HCT116 (cell line): ENCODE results near the gene KIF26A. TPM values are rescaled to one million over a fixed set of nuclear protein-coding genes. Genes with fewer than 3 reads are reported as not detected.

Experiments used
- ATAC-seq: fragments of 200-7000 bp; cut with Tn5 transposase; 2 replicates; pipeline ENCODE4 v1.9.1; 2020; ENCODE audit warnings: mild to moderate bottlenecking, moderate library complexity
- BruUV-seq: library from RNA; stranded (reverse); fragments of 400-500 nt; replicated peaks from 2 replicates; lab custom pipeline; 2021; lab: Mats Ljungman, UMichigan
- CTCF ChIA-PET: fragments of 300-600 bp; sonication (Branson Sonifier 250); formaldehyde crosslinking; loops from one replicate; lab custom pipeline; 2021; ENCODE audit warnings: antibody characterized with exemption; lab: Charles Lee
- POLR2A ChIA-PET: fragments of 300-600, 350-600 bp; sonication (Branson Sonifier 250); formaldehyde crosslinking; loops from one replicate; lab custom pipeline; 2021; ENCODE audit warnings: antibody characterized with exemption; lab: Charles Lee
- RAD21 ChIA-PET, 2 experiments: fragments of 300-600 bp; sonication (Branson Sonifier 250); formaldehyde crosslinking; loops; one replicate each; lab custom pipeline; 2023; ENCODE audit warnings: low total read pairs in 2 of 2; ENCODE audit not compliant: uncharacterized antibody in 2 of 2, unreplicated experiment in 2 of 2, low non-redundant PET in 1 of 2; lab: Charles Lee
- DNase-seq: peaks from one replicate; pipeline ENCODE4 v3.0.0-alpha.2; 2010; ENCODE audit warnings: low read depth, low spot score
- H2AFZ ChIP-seq: fragments of 200-600 bp; shearing (Covaris generic), sonication (generic); 2 replicates; pipeline ENCODE4 v1.6.1; 2017; ENCODE audit warnings: low read depth, mixed run types, mixed read lengths, antibody characterized with exemption, low read length; ENCODE audit not compliant: poor library complexity, severe bottlenecking
- H3K27ac ChIP-seq: 2 replicates; pipeline ENCODE4 v1.5.1; 2012; ENCODE audit warnings: low read depth, low read length
- H3K27me3 ChIP-seq: fragments of 200-600 bp; sonication (generic); 2 replicates; pipeline ENCODE4 v1.6.1; 2016; ENCODE audit warnings: mixed run types, low read length, mixed read lengths; ENCODE audit not compliant: insufficient read depth
- H3K36me3 ChIP-seq, 2 experiments: fragments of 200-500 bp in 1 of 2; fragments of 200-600 bp in 1 of 2; sonication (Bioruptor generic) in 1 of 2; sonication (generic) in 1 of 2; 2 replicates each; pipeline versions ENCODE4 v1.5.1 to v1.6.1; 2014 to 2016; ENCODE audit warnings: low read length in 2 of 2, inconsistent platforms in 1 of 2, mixed read lengths in 1 of 2, mixed run types in 1 of 2; ENCODE audit not compliant: insufficient read depth in 2 of 2, control insufficient read depth in 1 of 2
- H3K4me1 ChIP-seq, 2 experiments: fragments of 200-600 bp in 1 of 2; sonication (generic) in 1 of 2; 2 replicates each; pipeline versions ENCODE4 v1.5.1 to v1.6.1; 2012 to 2017; ENCODE audit warnings: low read length in 2 of 2, inconsistent platforms in 1 of 2, mild to moderate bottlenecking in 1 of 2, mixed read lengths in 1 of 2, mixed run types in 1 of 2, moderate library complexity in 1 of 2; ENCODE audit not compliant: insufficient read depth in 2 of 2, control insufficient read depth in 1 of 2
- H3K4me2 ChIP-seq: fragments of 200-600 bp; sonication (generic); 2 replicates; pipeline ENCODE4 v1.6.1; 2017; ENCODE audit warnings: mixed run types, low read length, mixed read lengths
- H3K4me3 ChIP-seq, 2 experiments: fragments of 200-600 bp in 1 of 2; sonication (generic) in 1 of 2; replicated peaks in 1 of 2; 2 replicates each; pipeline ENCODE4 v1.5.1; 2011 to 2016; ENCODE audit warnings: low read length in 2 of 2, control low read depth in 1 of 2, low read depth in 1 of 2, mild to moderate bottlenecking in 1 of 2, mixed read lengths in 1 of 2, mixed run types in 1 of 2
- H3K79me2 ChIP-seq: fragments of 200-600 bp; sonication (generic); 2 replicates; pipeline ENCODE4 v1.6.1; 2017; ENCODE audit warnings: mild to moderate bottlenecking, mixed run types, low read length, moderate library complexity, mixed read lengths; ENCODE audit not compliant: insufficient read depth
- H3K9ac ChIP-seq: fragments of 200-600 bp; sonication (generic); 2 replicates; pipeline ENCODE4 v1.6.1; 2016; ENCODE audit warnings: low read length, mixed read lengths
- H3K9me2 ChIP-seq: fragments of 200-600 bp; sonication (generic), shearing (Covaris generic); 2 replicates; pipeline ENCODE4 v1.6.1; 2017; ENCODE audit warnings: mixed run types, mild to moderate bottlenecking, moderate library complexity; ENCODE audit not compliant: insufficient read depth
- H3K9me3 ChIP-seq, 2 experiments: fragments of 200-500 bp in 1 of 2; fragments of 200-600 bp in 1 of 2; sonication (Bioruptor generic) in 1 of 2; sonication (generic) in 1 of 2; 2 replicates each; pipeline ENCODE4 v1.6.1; 2014 to 2017; ENCODE audit warnings: low read length in 2 of 2, mixed read lengths in 2 of 2, inconsistent platforms in 1 of 2, low read depth in 1 of 2, mild to moderate bottlenecking in 1 of 2, mixed run types in 1 of 2, moderate library complexity in 1 of 2; ENCODE audit not compliant: control insufficient read depth in 1 of 2, insufficient read depth in 1 of 2
- H4K20me1 ChIP-seq: fragments of 200-600 bp; sonication (generic), shearing (Covaris generic); 2 replicates; pipeline ENCODE4 v1.6.1; 2017; ENCODE audit warnings: mixed run types, mild to moderate bottlenecking, moderate library complexity; ENCODE audit not compliant: insufficient read depth
- CBX3 ChIP-seq: IDR thresholded peaks from 2 replicates; pipeline ENCODE4 v1.6.1; 2012; ENCODE audit warnings: low read depth
- EGR1 ChIP-seq: IDR thresholded peaks from 2 replicates; pipeline ENCODE4 v1.6.1; 2012; ENCODE audit warnings: low read depth
- EZH2 ChIP-seq: fragments of 200-600 bp; sonication (generic); IDR thresholded peaks from 2 replicates; pipeline ENCODE4 v1.6.1; 2017; ENCODE audit warnings: antibody characterized with exemption, mixed run types
- EZH2phosphoT487 ChIP-seq: fragments of 200-600 bp; IDR thresholded peaks from 2 replicates; pipeline ENCODE4 v1.6.1; 2018; ENCODE audit warnings: antibody characterized with exemption, borderline replicate concordance
- MAX ChIP-seq: IDR thresholded peaks from 2 replicates; pipeline ENCODE4 v1.6.1; 2012
- RAD21 ChIP-seq: IDR thresholded peaks from 2 replicates; pipeline ENCODE4 v1.6.1; 2012; ENCODE audit warnings: low read depth, mild to moderate bottlenecking
- SRF ChIP-seq: IDR thresholded peaks from 2 replicates; pipeline ENCODE4 v1.6.1; 2012; ENCODE audit warnings: low read depth
- YY1 ChIP-seq: IDR thresholded peaks from 2 replicates; pipeline ENCODE4 v1.6.1; 2011; ENCODE audit warnings: low read length, low read depth, moderate library complexity, mild to moderate bottlenecking; ENCODE audit not compliant: insufficient replicate concordance; ENCODE audit errors: extremely low read depth
- ZFX ChIP-seq: fragments of 450-650 bp; IDR thresholded peaks from 2 replicates; pipeline ENCODE4 v1.6.1; 2017
- intact Hi-C: fragments of 100-400 bp; cut with micrococcal nuclease; formaldehyde crosslinking; loops from 2 replicates; pipeline ENCODE4 v1.10.0; 2022
- total RNA-seq: library from RNA; stranded (reverse); gene quantifications from one replicate; pipeline ENCODE4 v1.2.1, GENCODE V29; 2021; ENCODE audit not compliant: unreplicated experiment
- TF ChIP-seq, protein P1 (sequence below): IDR thresholded peaks from 2 replicates; pipeline ENCODE4 v1.6.1; 2012
- TF ChIP-seq, protein P2 (sequence below): IDR thresholded peaks from 2 replicates; pipeline ENCODE4 v1.6.1; 2011; ENCODE audit warnings: mild to moderate bottlenecking, low read length, moderate library complexity; ENCODE audit not compliant: insufficient replicate concordance; ENCODE audit errors: extremely low read depth

KIF26A gene
- total RNA-seq, 1 experiment from 2014 or later = 10.2 TPM

GRCh38 chr14:104178279-104178678 is 39.9 kb downstream of the KIF26A start:
- H3K79me2 ChIP-seq = no peaks in the 10 kb centered on the region
- intact Hi-C loops = no loop called here
- no peak overlapping the region for H3K4me3 ChIP-seq
- H3K4me1 ChIP-seq = peaks cover 5 to 13% of the 10 kb centered on the region in 2 experiments; a peak in 3 of 4 replicates
- no peaks in the 10 kb centered on the region for H3K36me3 ChIP-seq
- H3K9ac ChIP-seq = no peak overlapping the region
- no peak for DNase-seq
- no peak overlapping the region for H3K27ac ChIP-seq
- ChIA-PET CTCF (no interaction called here), POLR2A (no interaction called here), RAD21 (no interaction called here)
- no peaks in the 10 kb centered on the region for H3K9me3 ChIP-seq
- no peaks in the 10 kb centered on the region for H4K20me1 ChIP-seq
- no TSS peak for BruUV-seq
- H3K9me2 ChIP-seq = no peaks in the 10 kb centered on the region
- H2AFZ ChIP-seq = no peak overlapping the region
- ATAC-seq = no peak
- TF ChIP-seq MAX = no peak
- no peak for TF ChIP-seq ZFX
- TF ChIP-seq, protein P1, sequence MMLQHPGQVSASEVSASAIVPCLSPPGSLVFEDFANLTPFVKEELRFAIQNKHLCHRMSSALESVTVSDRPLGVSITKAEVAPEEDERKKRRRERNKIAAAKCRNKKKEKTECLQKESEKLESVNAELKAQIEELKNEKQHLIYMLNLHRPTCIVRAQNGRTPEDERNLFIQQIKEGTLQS = no peak
- no peak for TF ChIP-seq CBX3
- no peak for TF ChIP-seq SRF
- TF ChIP-seq, protein P2, sequence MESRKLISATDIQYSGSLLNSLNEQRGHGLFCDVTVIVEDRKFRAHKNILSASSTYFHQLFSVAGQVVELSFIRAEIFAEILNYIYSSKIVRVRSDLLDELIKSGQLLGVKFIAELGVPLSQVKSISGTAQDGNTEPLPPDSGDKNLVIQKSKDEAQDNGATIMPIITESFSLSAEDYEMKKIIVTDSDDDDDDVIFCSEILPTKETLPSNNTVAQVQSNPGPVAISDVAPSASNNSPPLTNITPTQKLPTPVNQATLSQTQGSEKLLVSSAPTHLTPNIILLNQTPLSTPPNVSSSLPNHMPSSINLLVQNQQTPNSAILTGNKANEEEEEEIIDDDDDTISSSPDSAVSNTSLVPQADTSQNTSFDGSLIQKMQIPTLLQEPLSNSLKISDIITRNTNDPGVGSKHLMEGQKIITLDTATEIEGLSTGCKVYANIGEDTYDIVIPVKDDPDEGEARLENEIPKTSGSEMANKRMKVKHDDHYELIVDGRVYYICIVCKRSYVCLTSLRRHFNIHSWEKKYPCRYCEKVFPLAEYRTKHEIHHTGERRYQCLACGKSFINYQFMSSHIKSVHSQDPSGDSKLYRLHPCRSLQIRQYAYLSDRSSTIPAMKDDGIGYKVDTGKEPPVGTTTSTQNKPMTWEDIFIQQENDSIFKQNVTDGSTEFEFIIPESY = no peak
- TF ChIP-seq RAD21 = no peak
- TF ChIP-seq YY1 = no peak
- TF ChIP-seq EZH2phosphoT487 = no peak
- no peak for TF ChIP-seq EZH2
- TF ChIP-seq EGR1 = no peak
- H3K4me2 ChIP-seq = no peak overlapping the region
- H3K27me3 ChIP-seq = no peaks in the 10 kb centered on the region
